ENCODE results near the gene HAPLN1.
"Not testable (repeated sequence)": the region's sequence is repeated elsewhere in the genome, so short reads cannot be mapped to it uniquely, and the experiment has no call there.

Gene HAPLN1

DNA sequence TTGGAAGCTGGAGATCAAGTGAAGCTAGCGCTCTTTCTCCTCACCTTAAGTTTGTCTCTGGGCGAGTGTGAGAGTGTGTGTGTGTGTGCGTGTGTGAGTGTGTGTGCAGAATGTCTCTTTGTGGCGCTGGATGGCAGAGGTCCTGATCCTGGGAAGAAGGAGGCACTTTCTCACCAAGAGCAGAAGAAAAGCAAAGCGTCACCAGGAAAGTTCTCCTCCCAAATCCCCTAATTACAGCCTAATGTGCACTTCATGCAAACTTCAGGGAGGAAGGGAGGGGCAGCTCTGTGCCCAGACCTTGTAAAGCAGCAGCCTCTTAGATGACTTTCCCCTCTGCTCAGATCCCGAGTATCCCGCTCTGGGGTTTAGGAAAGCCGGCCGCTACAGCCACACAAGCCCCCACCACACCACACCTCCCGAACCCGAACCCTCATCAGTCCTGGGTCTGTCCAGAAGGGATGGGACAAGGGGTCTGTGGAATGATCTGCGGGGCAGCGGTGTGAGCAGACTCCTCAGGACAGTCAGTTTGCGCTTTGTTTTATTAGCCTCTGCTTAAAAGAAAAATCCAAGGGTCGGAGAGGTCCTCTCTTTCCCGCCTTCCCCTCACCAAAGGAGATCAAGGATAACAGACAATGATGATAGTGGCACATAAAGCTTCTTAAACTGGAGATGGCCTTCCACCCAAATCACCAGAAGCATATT lies at the start of gene HAPLN1:
Gene HAPLN1 (minus strand): TSS at position 20 of the 702 bp plus-strand sequence. CDS start 47,332 bp downstream, outside the sequence.
- DNase-seq = no peak

DNA sequence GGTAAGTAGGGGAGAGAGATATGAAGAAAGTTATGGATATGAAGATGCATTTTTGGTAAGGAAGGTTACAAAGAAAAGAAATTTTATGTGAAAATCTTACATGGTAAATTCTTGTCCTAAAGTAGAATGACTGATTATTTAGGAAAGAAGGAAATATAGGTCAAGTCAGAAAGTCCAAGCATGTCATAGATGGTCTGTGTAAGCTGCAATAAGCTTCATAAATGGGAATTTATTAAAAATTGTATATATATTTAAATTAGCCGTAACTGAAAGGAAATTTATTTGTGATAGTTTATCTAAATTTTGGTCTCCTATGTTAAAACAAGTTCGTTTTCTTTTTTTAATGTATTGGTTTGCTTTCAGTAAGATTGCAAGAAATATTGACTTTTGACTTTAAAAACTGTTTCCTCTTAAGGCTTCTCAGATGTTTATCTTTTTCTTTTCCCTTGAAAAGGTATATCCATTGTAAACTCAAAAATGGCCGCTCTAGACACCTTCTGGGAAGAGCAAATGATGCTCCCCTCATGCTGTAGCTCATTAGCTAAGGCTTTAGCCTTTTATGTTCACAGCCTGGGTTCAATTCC lies 46.8 kb upstream of the HAPLN1 start:
- no peak for DNase-seq

DNA sequence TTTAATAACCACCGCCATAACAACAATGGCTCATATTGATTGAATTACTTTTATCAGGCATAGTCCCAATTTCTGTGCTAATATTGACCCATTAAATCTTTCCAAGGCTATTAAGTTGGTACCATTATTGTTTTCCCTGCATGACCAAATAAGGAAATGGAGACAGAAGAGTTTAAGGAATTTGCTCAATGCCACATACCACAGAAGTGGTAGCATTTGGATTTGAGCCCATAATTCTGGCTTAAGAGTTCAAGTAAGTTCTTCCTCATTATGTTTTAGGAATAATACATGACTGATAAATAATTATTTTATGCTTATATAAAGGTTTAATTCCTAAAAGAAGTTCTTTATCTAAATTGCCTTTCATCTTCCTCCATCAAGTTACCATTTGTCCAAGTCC lies 43.4 kb upstream of the HAPLN1 start:
- no peak for DNase-seq

DNA sequence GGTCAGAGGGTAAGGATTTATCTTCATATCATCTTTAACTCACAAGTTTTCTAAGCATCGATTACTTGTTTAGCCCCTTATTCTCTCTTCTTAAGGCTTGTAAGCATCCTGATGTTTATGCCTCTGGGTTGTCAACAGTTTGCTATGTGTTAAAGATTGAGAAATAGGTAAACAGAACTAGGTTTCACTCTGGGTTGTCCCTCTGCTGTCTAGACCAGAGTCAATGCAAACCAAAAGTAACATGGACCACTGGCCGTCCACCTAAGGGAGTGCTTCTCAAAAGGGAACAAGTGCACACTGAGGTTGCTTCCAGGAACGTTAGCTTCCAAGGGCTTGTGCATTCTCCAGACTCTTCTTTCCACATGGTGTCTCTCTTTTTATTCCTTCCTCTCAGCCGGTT lies 39.9 kb upstream of the HAPLN1 start:
- DNase-seq = no peak

DNA sequence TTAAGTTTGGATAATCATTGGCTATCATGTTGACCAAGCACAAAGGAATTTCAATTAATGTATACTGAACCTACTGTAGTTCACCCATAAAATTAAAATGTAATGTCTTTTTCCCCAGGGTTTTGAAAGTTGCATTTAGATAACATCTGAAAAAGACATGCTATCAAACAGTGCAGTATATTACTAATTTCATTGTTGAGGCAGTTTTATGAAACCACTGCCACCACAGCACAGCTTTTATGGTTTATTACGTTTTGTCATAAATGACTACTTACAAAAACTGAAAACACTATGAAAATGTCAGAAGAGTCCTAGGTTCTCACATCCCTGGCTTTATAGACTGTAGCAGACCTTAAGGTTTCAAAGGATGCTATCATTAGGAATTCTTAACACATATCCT lies 32.0 kb upstream of the HAPLN1 start:
- DNase-seq = no peak

DNA sequence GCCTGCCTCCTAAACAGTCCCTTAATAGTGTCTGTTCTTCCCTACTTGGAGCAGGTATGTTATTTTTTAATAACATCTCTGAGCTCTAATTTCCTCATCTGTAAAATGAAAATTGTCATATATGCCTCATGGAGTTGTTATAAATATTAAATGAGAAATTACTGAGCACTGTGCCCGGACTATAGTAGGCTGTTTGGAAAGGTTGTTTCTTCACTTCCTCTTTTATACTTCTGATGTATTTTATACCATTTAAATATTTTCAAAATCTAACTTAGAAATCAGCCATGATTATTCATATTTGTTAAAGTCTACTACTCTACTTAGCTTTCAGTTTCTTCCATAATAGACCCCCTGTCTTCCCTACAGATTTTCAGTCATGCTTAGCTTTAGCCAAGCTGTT lies 30.5 kb upstream of the HAPLN1 start:
- no peak for DNase-seq

GRCh38 chr5:83750749-83751148 lies 30.1 kb upstream of the HAPLN1 start:
- DNase-seq = no peak

DNA sequence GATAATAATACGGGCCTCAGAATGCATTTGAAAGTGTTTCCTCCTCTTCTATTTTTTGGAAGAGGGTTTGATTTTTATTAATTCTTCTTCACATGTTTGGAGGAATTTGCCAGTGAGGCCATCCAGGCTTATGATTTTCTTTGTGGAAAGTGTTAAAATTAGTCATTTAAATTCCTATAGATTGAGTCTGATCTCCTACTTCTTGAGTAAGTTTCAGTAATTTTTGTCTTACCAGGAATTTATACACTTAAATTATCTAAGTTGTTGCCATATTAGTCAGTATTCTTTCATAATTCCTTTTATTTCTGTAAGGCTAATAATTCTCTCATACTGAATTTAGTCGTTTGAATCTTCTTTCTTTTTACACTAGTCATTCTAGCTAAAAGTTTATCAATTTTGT lies 25.2 kb upstream of the HAPLN1 start:
- DNase-seq = no peak

DNA sequence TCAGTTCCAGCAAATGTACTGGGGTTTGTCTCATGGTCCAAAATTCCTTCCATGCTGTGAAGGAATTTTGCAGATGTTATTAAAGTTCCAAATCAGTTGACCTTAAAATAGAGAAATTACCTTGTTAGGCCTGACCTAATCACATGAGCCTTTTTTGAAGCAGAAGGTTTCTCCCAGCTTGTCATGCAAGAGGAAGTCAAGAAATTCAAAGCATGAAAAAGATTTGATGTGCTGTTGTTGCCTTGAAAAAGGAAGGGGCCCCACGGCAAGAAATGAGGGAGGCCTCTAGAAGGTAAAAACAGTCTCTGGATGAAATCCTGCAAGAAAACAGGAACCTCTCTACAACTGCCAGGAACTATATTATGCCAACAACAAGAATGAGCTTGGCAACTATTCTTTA lies 24.2 kb upstream of the HAPLN1 start:
- DNase-seq = no peak

DNA sequence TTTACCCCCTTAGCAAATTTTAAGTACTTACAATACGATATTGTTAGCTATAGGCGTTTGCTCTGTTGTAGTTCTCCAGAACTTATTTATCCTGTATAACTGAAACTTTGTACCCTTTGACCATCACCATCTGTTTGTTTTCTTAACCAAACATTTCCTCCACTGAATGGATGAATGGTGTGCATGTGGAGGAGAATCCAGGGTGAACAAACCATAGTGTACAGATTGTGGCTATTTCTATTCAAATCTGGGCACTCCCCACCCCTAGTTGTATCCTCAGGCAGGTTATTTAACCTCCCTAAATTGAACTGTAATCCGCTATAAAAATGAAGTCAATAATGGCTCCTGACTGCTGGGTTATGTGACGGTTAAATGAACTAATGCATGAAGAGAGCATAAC lies 21.4 kb upstream of the HAPLN1 start:
- no peak for DNase-seq

DNA sequence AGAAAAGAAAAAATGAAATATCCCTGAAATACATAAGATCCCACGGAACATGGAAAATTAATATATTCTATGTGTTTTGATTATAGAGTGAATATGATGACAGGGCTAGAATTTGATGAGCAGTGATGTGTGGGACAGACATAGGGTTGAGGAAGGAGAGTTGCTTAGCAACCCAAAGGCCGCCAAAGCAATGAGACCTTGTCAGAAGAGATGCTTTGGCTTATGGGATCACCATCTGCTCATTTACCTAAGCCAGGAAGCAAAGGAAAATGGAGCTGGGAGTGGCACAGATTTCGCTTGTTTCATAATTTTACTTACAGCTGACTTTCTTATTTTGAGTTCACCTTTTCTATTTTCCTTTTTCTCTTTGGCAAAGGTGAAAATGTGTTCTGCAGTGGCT lies 20.9 kb upstream of the HAPLN1 start:
- no peak for DNase-seq

DNA sequence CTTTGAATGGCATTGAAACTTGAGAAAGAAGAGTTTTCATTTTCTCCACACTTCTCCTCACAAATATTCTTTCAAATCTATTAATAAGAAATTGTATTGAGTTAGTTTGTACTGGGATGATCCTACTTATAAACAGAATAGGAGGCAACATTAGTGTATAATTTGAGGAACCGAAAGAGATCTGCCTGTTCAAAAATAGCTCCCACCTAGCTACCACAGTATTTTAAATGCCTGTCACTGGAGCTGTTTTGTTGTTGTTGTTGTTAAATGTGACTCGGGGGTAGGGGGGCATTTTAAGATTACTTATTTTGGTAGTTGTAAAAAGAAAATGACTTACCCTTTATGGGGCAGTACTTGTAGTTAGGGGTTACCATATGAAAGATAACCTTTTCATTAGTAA lies 20.1 kb upstream of the HAPLN1 start:
- no peak for DNase-seq

GRCh38 chr5:83736169-83736568 lies 15.5 kb upstream of the HAPLN1 start:
- not testable (repeated sequence) for DNase-seq

- DNase-seq = not testable (repeated sequence)
Observed at GRCh38 chr5:83735058-83735457, 14.4 kb upstream of the HAPLN1 start.

- no peak for DNase-seq
Observed at GRCh38 chr5:83731638-83732037, 11.0 kb upstream of the HAPLN1 start.

- no peak for DNase-seq
Observed at GRCh38 chr5:83729362-83729761, 8.7 kb upstream of the HAPLN1 start.

GRCh38 chr5:83726912-83727311 lies 6.3 kb upstream of the HAPLN1 start:
- no peak for DNase-seq

DNA sequence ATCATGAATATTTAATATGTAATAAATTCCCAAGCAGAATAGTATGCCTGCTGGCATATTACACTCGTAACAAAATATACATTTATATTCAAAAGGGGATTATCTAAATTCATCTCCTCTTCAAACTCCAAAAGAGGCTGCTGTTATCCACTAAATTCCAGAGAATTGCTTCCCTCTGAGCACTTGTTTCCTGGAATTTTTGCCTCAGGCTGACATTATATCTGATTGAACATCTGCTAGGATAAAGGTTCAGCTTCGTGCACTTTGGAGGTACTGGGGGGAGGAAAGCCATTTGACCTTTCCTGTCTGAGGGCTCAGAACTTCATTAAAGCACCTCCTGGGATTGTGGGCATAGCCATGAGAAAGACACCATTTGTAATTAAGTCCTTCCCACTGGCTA lies 4.3 kb upstream of the HAPLN1 start:
- no peak for DNase-seq

DNA sequence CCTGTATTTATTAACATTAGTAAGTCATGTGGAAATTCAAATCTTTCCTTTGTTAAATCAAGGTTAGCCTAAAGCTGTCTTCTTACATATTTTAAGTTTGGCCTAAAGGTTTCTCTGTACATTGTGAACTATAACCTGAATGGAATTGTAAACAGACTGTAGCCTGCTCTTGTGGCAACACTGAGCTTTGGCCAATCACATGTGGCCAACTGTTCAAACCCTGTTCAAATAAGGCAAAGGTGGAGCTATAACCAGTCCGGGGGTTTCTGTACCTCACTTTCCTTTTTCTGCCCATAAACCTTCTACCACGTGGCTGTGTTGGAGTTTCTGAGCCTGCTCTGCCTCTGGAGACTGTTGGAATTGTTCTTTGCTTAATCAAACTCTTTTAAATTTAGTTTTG lies 3.3 kb upstream of the HAPLN1 start:
- no peak for DNase-seq

- no peak for DNase-seq
Observed at GRCh38 chr5:83723031-83723430, 2.4 kb upstream of the HAPLN1 start.

DNA sequence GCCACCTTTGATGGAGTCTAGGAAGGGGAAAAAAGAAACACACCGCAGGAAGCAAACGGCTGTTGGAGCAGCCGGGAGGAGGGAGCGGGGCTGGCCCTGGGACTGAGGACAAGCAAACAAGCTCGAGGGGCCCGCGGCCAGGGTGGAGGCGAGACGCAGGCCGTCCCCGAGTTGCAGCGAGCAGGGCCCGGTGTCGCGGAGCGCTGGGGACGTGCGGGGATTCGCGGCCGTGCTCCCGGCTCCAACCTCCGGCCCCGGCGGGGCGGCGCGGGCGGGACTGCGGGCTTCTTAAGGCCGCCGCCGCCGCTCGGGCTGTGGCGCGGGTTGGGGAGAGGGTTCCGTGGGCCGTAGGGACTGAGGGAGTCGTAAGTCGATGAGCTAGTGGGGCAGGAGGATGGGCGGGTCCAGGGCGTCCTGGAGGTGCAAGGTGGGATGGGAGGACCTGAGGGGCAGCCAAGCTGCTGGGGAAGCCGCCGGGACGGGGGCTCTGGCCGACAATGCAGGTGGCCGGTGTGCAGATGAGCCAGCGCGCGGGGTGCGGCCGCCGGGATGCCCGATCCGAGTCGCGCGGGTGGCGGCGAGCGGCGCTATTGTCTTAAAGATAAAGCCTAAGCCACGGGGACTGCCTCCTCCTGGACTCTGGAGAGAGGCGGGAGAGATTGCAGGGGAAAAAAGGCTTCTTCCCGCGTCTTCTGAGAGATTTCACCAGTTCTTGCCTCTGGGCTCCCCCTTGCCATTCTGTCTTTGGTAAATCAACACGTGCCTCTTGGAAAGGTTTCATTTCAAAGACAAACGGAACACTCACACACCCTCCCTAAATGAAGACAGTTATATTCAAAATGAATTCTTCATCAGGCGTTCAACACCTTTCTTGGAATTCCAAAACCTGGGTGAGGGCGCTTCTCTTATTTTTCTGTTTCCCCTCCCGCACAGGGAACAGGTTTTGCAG lies 1.6 kb upstream of the HAPLN1 start:
- no peak for DNase-seq

- DNase-seq = no peak
Observed at GRCh38 chr5:83718936-83719495, 1.6 kb downstream of the HAPLN1 start.

DNA sequence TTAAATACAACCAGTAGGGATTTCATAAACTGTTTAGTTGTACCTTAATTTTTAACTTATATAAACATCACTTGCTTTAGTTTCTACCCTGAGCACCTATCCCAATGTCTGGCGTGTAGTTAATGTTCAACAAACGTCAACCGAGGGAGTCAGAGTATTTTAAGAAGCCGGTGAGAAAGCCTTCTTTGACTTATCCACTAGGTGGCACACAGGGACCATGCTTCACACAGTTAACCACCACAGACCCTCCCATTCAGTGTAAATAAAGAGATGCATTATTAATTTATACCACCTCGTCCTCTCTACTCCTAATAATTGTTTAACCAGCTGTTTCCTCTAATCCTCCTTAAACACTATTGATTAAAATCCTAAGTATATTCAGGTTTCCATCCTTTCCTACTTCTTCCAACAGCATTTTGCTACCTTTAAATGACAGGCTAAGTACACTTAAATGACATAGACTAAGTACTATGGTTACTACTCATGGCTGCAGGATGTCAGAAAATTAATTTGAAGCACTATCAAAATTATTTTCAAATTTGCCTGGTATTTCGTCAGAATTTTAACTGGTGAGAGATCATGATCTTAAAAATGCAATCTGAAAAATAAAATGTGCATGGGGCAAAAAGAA lies 2.3 kb downstream of the HAPLN1 start:
- no peak for DNase-seq

All from activated naive CD4-positive, alpha-beta T cell (primary cell).